HepG2 (cell line): ENCODE results near the gene SLC25A25. TPM values are rescaled to one million over a fixed set of nuclear protein-coding genes. Genes with fewer than 3 reads are reported as not detected.
A peak's percentile ranks its signal among the peaks of the same experiment; 100 is the strongest.

Source experiments
- AKNA ChIP-seq: sonication (generic); formaldehyde crosslinking; IDR thresholded peaks from 2 replicates; pipeline ENCODE4 v1.4.0; 2020; ENCODE audit warnings: missing genetic modification reagents, borderline replicate concordance
- ERF ChIP-seq: IDR thresholded peaks from 2 replicates; pipeline ENCODE4 v1.6.1; 2018; ENCODE audit warnings: missing biosample characterization, missing genetic modification reagents
- HBP1 ChIP-seq: IDR thresholded peaks from 2 replicates; pipeline ENCODE4 v1.6.1; 2016; ENCODE audit warnings: low read depth, control low read depth
- HNF4A ChIP-seq: sonication (generic); formaldehyde crosslinking; IDR thresholded peaks from 2 replicates; pipeline ENCODE4 v1.4.0; 2020; ENCODE audit warnings: missing genetic modification reagents
- KDM5B ChIP-seq: sonication (generic); formaldehyde crosslinking; IDR thresholded peaks from 2 replicates; pipeline ENCODE4 v1.4.0; 2020; ENCODE audit warnings: missing genetic modification reagents, mild to moderate bottlenecking, borderline replicate concordance
- KLF13 ChIP-seq: sonication (generic); formaldehyde crosslinking; IDR thresholded peaks from 2 replicates; pipeline ENCODE4 v1.4.0; 2020; ENCODE audit warnings: mild to moderate bottlenecking, missing genetic modification reagents
- KLF16 ChIP-seq, 2 experiments: sonication (generic) in 1 of 2; formaldehyde crosslinking in 1 of 2; IDR thresholded peaks; 2 replicates each; pipeline versions ENCODE4 v1.6.1 to v1.8.0; 2016 to 2023; ENCODE audit warnings: missing genetic modification reagents in 2 of 2, missing compliant biosample characterization in 1 of 2
- LRRFIP1 ChIP-seq: sonication (generic); formaldehyde crosslinking; conservative IDR thresholded peaks from 2 replicates; pipeline ENCODE4 v1.4.0; 2020; ENCODE audit warnings: missing genetic modification reagents
- RBM39 ChIP-seq: fragments of 200-400 bp; formaldehyde crosslinking; IDR thresholded peaks from one replicate; pipeline ENCODE4 v1.6.1; 2018; ENCODE audit warnings: antibody characterized with exemption, mild to moderate bottlenecking, low read depth, low read length; ENCODE audit not compliant: poor library complexity, severe bottlenecking
- SIN3A ChIP-seq: IDR thresholded peaks from 2 replicates; pipeline ENCODE4 v1.6.1; 2011; ENCODE audit warnings: low read depth, mild to moderate bottlenecking, control low read depth, low read length, borderline replicate concordance
- SOX13 ChIP-seq, 3 experiments: fragments of 450-650 bp in 1 of 3; sonication (generic) in 1 of 3; formaldehyde crosslinking in 1 of 3; IDR thresholded peaks in 2 of 3; conservative IDR thresholded peaks in 1 of 3; 2 replicates each; pipeline versions ENCODE4 v1.5.0 to v1.6.1; 2016 to 2020; ENCODE audit warnings: antibody characterized with exemption in 1 of 3, mild to moderate bottlenecking in 1 of 3, missing compliant biosample characterization in 1 of 3, missing genetic modification reagents in 1 of 3, moderate library complexity in 1 of 3
- SRSF9 ChIP-seq: fragments of 200-400 bp; formaldehyde crosslinking; IDR thresholded peaks from 2 replicates; pipeline ENCODE4 v1.6.1; 2018; ENCODE audit warnings: borderline replicate concordance, mild to moderate bottlenecking, low read depth, low read length; ENCODE audit not compliant: insufficient read depth, poor library complexity, severe bottlenecking
- TIGD3 ChIP-seq: sonication (generic); formaldehyde crosslinking; IDR thresholded peaks from 2 replicates; pipeline ENCODE4 v1.5.1; 2020; ENCODE audit warnings: mild to moderate bottlenecking, missing genetic modification reagents, borderline replicate concordance
- ZIK1 ChIP-seq: sonication (generic); formaldehyde crosslinking; IDR thresholded peaks from 2 replicates; pipeline ENCODE4 v1.5.0; 2020; ENCODE audit warnings: mild to moderate bottlenecking, low read depth, missing genetic modification reagents, borderline replicate concordance
- ZNF296 ChIP-seq: sonication (generic); formaldehyde crosslinking; conservative IDR thresholded peaks from 2 replicates; pipeline ENCODE4 v1.5.0; 2020; ENCODE audit warnings: mild to moderate bottlenecking, missing genetic modification reagents
- ZNF547 ChIP-seq: sonication (generic); formaldehyde crosslinking; IDR thresholded peaks from 2 replicates; pipeline ENCODE4 v1.5.1; 2020; ENCODE audit warnings: mild to moderate bottlenecking, missing genetic modification reagents
- polyA plus RNA-seq, 8 experiments: library from polyadenylated mRNA; depleted of rRNA in 3 of 8; stranded (reverse) in 7 of 8; unstranded in 1 of 8; fragments of >200 nt; fragmentation: Illumina TruSeq in 4 of 8; extraction: Trizol in 4 of 8; gene quantifications; 2 replicates each; pipeline versions ENCODE4 v1.2.1 to v1.2.3, GENCODE V29; 2011 to 2016; ENCODE audit warnings: low read depth in 4 of 8, missing spikeins in 1 of 8, mixed read lengths in 1 of 8; ENCODE audit not compliant: insufficient read depth in 1 of 8
- total RNA-seq, 5 experiments: library from RNA; depleted of rRNA; stranded (reverse); fragments of >200 nt; fragmentation: Illumina TruSeq; extraction: Trizol; gene quantifications; 2 replicates each; pipeline ENCODE4 v1.2.3, GENCODE V29; 2016; ENCODE audit warnings: low read depth in 1 of 5

Gene SLC25A25
- total and polyA plus RNA-seq, 2 of the 13 experiments (the other 11 are each of a cell fraction or from before 2014, with no cell fraction given), result 10.5 to 24.8 TPM

- TF ChIP-seq TIGD3 (CRISPR knock-in tag) (no peak), HBP1 (CRISPR knock-in tag) (peak; percentile 30; the same call in 1 of the 2 replicates), AKNA (CRISPR knock-in tag) (no peak), LRRFIP1 (CRISPR knock-in tag) (no peak), KDM5B (CRISPR knock-in tag) (peak; percentile 1; the same call in 1 of the 2 replicates), KLF13 (no peak), HNF4A (peak; percentile 89), ZNF547 (CRISPR knock-in tag) (peak; percentile 79), SRSF9 (no peak), SIN3A (peak; percentile 97), ZNF296 (CRISPR knock-in tag) (no peak), RBM39 (no peak), ZIK1 (CRISPR knock-in tag) (no peak), SOX13 (IDR thresholded peaks at IDR 0.05) (no peak), SOX13 (CRISPR knock-in tag; conservative IDR thresholded peaks at IDR 0.05 in 1 of 2, IDR thresholded peaks at IDR 0.05 in 1 of 2) (no peak; a peak in 1 of 4 replicates), ERF (CRISPR knock-in tag) (peak; percentile 48; the same call in 1 of the 2 replicates), KLF16 (CRISPR knock-in tag; IDR thresholded peaks at IDR 0.05) (peak in 1 of 2 experiments; percentile 88; a peak in 2 of 4 replicates)
These were observed 30.5 kb downstream of the SLC25A25 start (continued) for GRCh38 chr9:128098297-128099230.
